HG03159 (cell line): ENCODE measurements around the gene SUSD4.
A peak's percentile ranks its signal among the peaks of the same experiment; 100 is the strongest.
"Not testable (repeated sequence)": the region's sequence is repeated elsewhere in the genome, so short reads cannot be mapped to it uniquely, and the experiment has no call there.

ENCODE experiments used
- ATAC-seq: cut with Tn5 transposase; IDR thresholded peaks from one replicate; pipeline ENCODE4 v1.9.1; 2021; ENCODE audit warnings: mild to moderate bottlenecking, moderate library complexity; ENCODE audit not compliant: unreplicated experiment

SUSD4 gene

DNA sequence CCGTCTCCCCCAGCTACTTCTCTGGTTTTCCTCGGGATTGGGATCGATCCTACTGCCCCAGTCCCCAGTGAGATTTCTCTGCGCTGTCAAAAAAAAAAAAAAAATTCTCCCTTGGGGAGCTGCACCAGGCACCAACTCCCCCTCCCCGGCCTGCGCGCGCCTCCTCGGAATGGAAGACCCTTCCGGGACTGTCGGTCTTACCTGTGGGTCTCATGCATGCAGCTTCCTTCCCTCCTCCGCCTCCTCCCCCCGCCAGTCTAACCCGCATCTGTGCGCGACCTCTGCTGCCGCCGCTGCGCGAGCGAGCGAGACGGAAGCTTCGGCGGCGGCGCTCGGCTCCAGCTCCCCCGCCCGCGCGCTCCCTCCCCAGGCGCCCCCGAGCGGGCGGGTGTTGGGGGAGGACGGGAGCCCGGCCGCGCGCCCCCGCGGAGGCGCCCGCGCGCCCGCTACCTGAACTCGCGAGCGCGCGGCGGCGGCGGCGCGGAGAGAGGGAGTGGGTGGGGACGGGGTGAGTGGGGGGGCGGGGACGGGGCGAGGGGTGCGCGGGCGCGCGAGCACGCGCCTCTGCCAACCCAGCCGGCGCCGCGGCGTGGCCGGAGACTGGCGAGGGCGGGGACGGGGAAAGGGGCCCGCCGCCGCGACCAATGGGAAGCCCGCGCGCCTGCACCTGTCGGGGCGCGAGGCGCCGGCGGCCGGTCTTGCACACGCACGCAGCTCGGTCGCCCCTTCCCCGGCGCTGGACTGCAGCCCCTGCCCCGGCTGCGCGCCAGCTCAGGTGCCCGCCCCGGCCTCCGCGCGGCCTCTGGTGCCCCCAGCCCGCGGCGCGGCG lies at the start of gene SUSD4:
TSS of gene SUSD4 (minus strand) at position 321 of the 829 bp plus-strand sequence. CDS start 751 bp downstream, outside the sequence.
- ATAC-seq: peak; percentile 74

GRCh38 chr1:223413216-223413615 lies 49.2 kb upstream of the SUSD4 start:
- ATAC-seq: no peak

DNA sequence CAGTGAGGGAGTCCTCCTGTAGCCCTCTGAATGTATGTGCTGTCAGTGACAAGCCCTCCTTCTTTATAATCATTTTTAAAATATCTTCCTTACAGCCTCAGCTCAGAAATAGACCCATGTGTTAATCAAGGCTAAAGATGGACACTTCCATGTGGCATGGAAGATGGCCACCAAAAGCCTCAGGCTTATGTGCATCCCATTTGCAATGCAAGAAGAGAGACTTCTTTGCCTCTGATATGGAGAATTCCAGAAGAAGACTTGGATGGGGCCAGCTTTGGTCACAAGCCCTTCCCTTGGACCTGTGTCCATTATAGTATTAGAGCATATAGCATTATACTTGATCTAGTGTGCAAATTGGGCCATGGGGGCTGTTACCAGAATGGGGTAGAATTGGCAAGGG lies 47.7 kb upstream of the SUSD4 start:
- ATAC-seq: no peak

GRCh38 chr1:223411309-223411708 lies 47.3 kb upstream of the SUSD4 start:
- ATAC-seq: no peak

DNA sequence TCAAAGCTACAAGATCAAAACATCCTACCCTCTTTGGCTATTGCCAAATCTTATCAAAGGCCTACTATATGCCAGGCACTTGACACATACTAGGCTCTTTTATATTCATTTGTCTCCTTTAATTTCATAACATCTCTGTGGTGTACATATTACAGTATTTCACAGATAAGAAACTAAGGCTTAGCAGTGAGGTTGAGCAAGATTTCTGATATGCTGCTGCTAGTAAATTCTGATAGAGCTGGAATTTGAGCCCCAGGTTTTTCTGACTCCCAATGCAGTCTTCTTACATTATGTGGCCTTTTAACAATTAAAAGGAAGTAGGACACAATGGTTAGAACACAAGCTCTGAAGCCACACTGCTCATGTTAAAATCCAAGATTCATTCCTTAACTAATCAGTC lies 46.1 kb upstream of the SUSD4 start:
- ATAC-seq: no peak

GRCh38 chr1:223405507-223405906 lies 41.5 kb upstream of the SUSD4 start:
- ATAC-seq: no peak

- no peak for ATAC-seq
These were observed 39.3 kb upstream of the SUSD4 start for GRCh38 chr1:223403184-223403815.

DNA sequence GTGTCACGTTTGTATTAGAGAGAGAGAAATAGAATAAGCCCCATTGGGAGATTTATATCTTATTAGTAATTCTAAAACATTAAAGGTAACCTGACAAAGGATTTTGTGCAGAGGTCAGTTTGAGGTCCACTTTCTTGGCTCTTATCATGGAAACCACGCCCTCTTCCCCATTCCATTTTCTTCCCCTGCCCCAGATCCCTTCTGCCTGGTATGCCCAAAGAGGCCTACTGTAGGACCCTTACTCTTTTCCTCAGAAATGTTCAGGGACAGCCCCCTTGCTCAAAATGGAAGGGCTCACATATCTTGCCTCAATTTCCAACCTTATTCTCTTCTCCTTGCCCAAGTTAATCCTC lies 38.8 kb upstream of the SUSD4 start:
- ATAC-seq: no peak

- ATAC-seq: no peak
These were observed 38.2 kb upstream of the SUSD4 start for GRCh38 chr1:223401873-223402789.

- not testable (repeated sequence) for ATAC-seq
These were observed 35.4 kb upstream of the SUSD4 start for GRCh38 chr1:223399393-223399792.

DNA sequence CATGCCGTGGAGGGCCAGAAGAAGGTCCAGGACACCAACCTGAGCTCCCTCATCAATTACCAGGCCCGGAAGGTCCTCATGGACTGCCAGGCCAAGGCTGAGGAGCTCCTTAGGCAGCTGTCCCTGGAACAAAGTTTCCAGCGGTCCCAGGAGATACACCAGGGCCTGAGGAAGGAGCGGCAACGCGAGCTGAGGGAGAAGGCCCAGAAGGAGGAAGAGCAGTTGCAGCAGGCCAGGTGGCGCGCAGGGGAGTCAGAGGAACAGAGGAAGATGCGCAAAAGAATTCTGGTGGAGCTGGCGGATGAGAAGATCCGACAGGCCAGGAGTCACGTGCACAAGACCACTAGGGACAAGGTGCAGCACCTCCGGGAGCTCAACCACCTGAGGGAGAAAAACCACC lies 30.7 kb upstream of the SUSD4 start:
- no peak for ATAC-seq

- ATAC-seq: no peak
These were observed 30.3 kb upstream of the SUSD4 start for GRCh38 chr1:223394242-223394641.

DNA sequence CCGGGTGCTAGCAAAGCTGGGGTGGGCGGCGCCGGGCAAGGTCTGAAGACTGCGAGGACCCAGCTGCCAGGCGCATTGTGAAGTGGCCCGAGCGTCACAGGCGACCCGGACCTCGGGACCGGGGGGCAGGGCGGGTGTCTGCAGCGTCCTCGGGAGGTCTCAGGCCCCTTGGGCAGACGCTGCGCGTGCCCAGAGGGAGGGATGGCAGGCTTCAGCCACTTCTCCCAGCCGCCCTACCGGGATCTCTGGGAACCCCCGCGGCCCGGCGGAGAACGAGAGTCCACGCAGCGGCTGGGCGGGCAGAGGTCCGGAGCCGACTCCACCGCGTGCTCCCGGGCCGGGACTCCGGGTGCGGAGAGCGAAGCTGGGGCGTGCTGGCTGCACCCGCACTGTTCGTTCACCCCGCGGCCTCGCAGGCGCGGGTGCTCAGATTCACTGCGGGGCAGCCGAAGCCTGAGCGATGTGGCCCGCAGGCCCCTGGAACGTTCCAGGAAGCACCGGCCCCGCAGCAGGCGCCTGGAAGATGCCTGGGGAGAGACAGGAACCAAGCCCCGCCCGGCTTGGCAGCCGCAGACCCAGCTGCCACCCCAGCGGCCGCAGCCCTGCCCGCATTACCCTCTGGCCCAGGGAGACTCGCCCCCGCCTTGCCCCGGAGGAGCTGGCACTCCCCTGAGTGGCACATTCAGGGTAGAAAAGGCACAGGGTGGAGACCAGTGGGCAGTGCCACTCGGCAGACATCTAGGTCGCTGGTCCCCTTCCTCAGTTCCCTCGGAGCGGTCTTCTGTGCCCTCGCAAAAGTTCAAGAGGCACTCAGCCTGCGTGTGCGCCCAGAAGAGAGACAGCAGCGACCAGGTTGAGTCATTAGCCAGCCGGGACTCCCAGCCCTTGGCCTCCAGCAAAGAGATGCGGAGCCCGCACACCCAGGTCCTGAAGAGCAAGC lies 29.6 kb upstream of the SUSD4 start, which contains the start of gene CCDC185:
TSS of gene CCDC185 (plus strand) at position 141 of the 940 bp plus-strand sequence. CDS start at position 202, 61 bp downstream.
- no peak for ATAC-seq

GRCh38 chr1:223390618-223391017 lies 26.6 kb upstream of the SUSD4 start:
- no peak for ATAC-seq

DNA sequence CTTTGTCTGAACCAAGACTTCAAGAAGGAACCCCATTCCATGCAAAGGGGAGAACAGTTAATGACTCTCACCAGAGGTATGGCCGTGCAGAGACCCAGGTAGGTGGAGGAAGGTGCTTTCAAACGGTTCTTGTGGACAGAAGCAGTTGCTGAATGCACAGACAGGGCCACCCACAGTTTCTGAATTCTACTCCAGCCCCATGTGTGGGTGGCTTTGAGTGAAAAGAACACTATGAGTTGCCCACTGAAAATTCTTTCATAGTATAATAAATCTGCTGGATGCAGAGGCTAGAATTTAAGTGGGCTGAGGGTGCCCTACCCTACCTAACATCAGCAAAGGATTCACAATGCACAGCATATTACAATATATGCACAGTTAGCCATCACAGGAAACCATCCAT lies 22.0 kb upstream of the SUSD4 start:
- no peak for ATAC-seq

DNA sequence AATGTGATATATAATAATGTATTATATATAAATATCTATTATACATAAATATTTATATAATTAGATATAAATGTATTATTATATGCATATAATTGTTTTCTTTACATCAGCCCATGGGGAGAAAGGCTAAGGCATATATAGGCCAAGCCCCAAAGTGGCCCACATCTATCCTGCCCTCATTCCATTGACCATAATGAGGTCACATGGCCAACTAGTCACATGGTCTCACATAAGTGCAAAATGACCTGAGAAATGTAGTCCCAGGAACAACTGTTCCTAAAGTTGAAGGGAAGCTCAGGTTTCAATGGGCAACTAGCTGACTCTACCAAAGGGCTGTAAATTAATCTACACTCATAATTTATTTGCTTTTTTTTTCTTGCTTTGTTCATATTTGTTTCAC lies 14.8 kb upstream of the SUSD4 start:
- no peak for ATAC-seq

- no peak for ATAC-seq
These were observed 10.2 kb upstream of the SUSD4 start for GRCh38 chr1:223374064-223374610.

DNA sequence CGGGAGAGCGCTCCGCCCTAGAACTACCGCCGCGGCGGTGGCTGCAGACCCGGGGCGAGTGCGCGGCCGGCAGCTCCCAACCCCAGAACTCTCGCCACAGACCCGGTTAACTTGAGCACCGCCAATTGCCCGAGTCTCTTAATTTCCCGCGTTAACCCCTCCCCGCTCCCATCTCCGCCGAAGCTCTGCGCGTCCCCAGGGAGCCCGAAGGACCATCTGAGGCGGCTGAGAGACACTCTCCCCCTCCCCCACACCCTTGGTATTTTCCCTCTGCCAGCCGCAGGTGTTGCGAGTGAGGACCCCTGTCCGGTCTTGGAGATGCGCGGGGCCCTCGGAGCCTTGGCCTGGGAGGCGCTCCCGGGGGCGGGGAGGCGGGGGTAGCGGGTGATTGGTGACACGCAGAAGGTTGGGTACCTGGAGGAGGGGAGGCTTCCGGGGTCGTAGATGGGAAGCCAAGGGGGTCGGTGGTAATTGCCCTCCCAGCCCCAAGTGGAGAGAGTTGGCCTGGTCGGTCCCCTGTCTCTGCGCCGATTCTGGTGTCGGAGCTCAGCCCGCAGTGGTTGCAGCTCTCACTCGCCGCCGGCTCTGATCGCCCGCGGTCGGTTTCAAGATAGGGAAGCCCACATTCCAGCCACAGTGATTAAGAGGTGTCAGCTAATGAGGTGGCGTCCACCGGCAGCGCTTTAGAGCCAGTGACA lies 858 bp upstream of the SUSD4 start:
- ATAC-seq: peak; percentile 17
